CD4-positive, alpha-beta T cell (primary cell): Measurements from ENCODE around the gene TLR6. TPM values are rescaled to one million over a fixed set of nuclear protein-coding genes. Genes with fewer than 3 reads are reported as not detected.

Experiments used
- ATAC-seq: fragments of 200-7000 bp; cut with Tn5 transposase; one replicate; pipeline ENCODE4 v1.10.0; 2022; ENCODE audit warnings: mild to moderate bottlenecking; ENCODE audit not compliant: poor library complexity
- CTCF ChIA-PET: fragments of 350-600 bp; sonication (Branson Sonifier 250); formaldehyde crosslinking; loops from one replicate; lab custom pipeline; 2021; ENCODE audit warnings: antibody characterized with exemption, inconsistent platforms; lab: Charles Lee
- POLR2A ChIA-PET: fragments of 350-600 bp; sonication (Branson Sonifier 250); formaldehyde crosslinking; loops from one replicate; lab custom pipeline; 2021; ENCODE audit warnings: antibody characterized with exemption, inconsistent platforms; lab: Charles Lee
- DNase-seq, 14 experiments: peaks; one replicate each; pipeline ENCODE4 v3.0.0-alpha.2; 2013 to 2020; ENCODE audit warnings: mixed read lengths in 2 of 14
- H3K27ac ChIP-seq, 2 donors: one replicate each; pipeline versions ENCODE4 v1.5.1 to v1.7.0; 2013; ENCODE audit warnings: low read length in 2 of 2, low read depth in 1 of 2, mild to moderate bottlenecking in 1 of 2
- H3K27me3 ChIP-seq, 2 experiments: 1 replicate in 1 of 2; 2 replicates in 1 of 2; pipeline versions ENCODE4 v1.6.1 to v1.7.0; 2013; ENCODE audit warnings: low read length in 2 of 2, control low read depth in 1 of 2, mild to moderate bottlenecking in 1 of 2, moderate library complexity in 1 of 2; ENCODE audit not compliant: insufficient read depth in 2 of 2, control insufficient read depth in 1 of 2
- H3K36me3 ChIP-seq: one replicate; pipeline ENCODE4 v1.6.1; 2013; ENCODE audit warnings: low read length, control low read depth; ENCODE audit not compliant: insufficient read depth
- H3K4me1 ChIP-seq: one replicate; pipeline ENCODE4 v1.6.1; 2013; ENCODE audit warnings: low read length, control low read depth; ENCODE audit not compliant: insufficient read depth
- H3K4me3 ChIP-seq: one replicate; pipeline ENCODE4 v1.5.1; 2013; ENCODE audit warnings: mild to moderate bottlenecking, low read length, moderate library complexity
- H3K9me3 ChIP-seq, 2 experiments: 1 replicate in 1 of 2; 2 replicates in 1 of 2; pipeline versions ENCODE4 v1.6.1 to v1.7.0; 2013; ENCODE audit warnings: low read length in 2 of 2, mild to moderate bottlenecking in 2 of 2, control low read depth in 1 of 2, moderate library complexity in 1 of 2; ENCODE audit not compliant: control insufficient read depth in 1 of 2, insufficient read depth in 1 of 2
- H3K27ac Mint-ChIP-seq: one replicate; pipeline ENCODE4 v1.8.0; 2020; ENCODE audit warnings: mixed read lengths
- H3K27me3 Mint-ChIP-seq: one replicate; pipeline ENCODE4 v1.8.0; 2021; ENCODE audit warnings: mixed read lengths
- H3K36me3 Mint-ChIP-seq: one replicate; pipeline ENCODE4 v1.8.0; 2021; ENCODE audit warnings: low read depth, mixed read lengths
- H3K4me1 Mint-ChIP-seq: one replicate; pipeline ENCODE4 v1.8.0; 2021; ENCODE audit warnings: low read depth, mixed read lengths
- H3K4me3 Mint-ChIP-seq: one replicate; pipeline ENCODE4 v1.8.0; 2020; ENCODE audit warnings: mild to moderate bottlenecking, mixed read lengths
- H3K9me3 Mint-ChIP-seq: one replicate; pipeline ENCODE4 v1.8.0; 2020; ENCODE audit warnings: mixed read lengths
- intact Hi-C, 2 experiments: fragments of 100-400 bp; cut with DNase I in 1 of 2; cut with micrococcal nuclease in 1 of 2; formaldehyde crosslinking; loops; one replicate each; pipeline versions ENCODE4 v1.15.1 to v1.9.0; 2023 to 2025; cut with DNase I, micrococcal nuclease
- total RNA-seq, 174 experiments: library from RNA in 2 of 174; stranded (reverse) in 2 of 174; gene quantifications; one replicate each; pipeline ENCODE4 v1.2.3 and lab custom pipeline; 2021 to 2026
- TF ChIP-seq, protein P1 (sequence below): fragments of 200-600 bp; IDR thresholded peaks from one replicate; pipeline ENCODE4 v1.8.0; 2022; ENCODE audit warnings: antibody characterized with exemption, mild to moderate bottlenecking

Gene TLR6
- total RNA-seq, 2 experiments from 2014 or later, result 0.69 to 1.3 TPM

DNA sequence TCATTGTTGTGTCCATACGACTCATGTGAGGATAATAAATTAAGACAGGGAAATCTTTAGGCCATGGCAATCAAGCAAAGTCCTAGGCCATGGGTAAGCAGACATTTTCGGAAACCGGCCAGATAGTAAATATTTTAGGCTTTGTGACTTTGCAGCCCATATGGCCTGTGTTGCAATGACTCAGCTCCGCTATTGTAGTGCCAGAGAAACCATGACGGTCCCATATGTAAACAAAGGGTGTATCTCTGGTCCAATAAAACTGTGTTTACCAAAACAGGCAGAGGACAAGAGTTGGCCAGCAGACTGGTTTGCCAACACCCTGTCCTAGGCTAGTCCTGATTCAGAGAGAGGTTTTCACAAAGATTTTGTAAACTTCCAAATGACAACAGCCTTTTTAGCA, 16.0 kb upstream of the TLR6 start:
- peaks cover 0 to 5% of the 10 kb centered on the region in 2 experiments for H3K27me3 ChIP-seq
- ATAC-seq, result no peak
- H3K36me3 ChIP-seq, result no peaks in the 10 kb centered on the region
- intact Hi-C loops, result no loop called here
- H3K9me3 Mint-ChIP-seq, result no peaks in the 10 kb centered on the region
- POLR2A ChIA-PET, result no interaction called here
- no peaks in the 10 kb centered on the region for H3K36me3 Mint-ChIP-seq
- no peaks in the 10 kb centered on the region for H3K9me3 ChIP-seq
- H3K4me1 Mint-ChIP-seq, result peaks cover 7% of the 10 kb centered on the region
- DNase-seq, result no peak
- H3K4me1 ChIP-seq, result peaks cover 7% of the 10 kb centered on the region
- CTCF ChIA-PET, result no interaction called here
- no peak overlapping the region for H3K4me3 ChIP-seq
- H3K27me3 Mint-ChIP-seq, result peaks cover 17% of the 10 kb centered on the region
- TF ChIP-seq, protein P1, sequence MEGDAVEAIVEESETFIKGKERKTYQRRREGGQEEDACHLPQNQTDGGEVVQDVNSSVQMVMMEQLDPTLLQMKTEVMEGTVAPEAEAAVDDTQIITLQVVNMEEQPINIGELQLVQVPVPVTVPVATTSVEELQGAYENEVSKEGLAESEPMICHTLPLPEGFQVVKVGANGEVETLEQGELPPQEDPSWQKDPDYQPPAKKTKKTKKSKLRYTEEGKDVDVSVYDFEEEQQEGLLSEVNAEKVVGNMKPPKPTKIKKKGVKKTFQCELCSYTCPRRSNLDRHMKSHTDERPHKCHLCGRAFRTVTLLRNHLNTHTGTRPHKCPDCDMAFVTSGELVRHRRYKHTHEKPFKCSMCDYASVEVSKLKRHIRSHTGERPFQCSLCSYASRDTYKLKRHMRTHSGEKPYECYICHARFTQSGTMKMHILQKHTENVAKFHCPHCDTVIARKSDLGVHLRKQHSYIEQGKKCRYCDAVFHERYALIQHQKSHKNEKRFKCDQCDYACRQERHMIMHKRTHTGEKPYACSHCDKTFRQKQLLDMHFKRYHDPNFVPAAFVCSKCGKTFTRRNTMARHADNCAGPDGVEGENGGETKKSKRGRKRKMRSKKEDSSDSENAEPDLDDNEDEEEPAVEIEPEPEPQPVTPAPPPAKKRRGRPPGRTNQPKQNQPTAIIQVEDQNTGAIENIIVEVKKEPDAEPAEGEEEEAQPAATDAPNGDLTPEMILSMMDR, result no peak
- no peak overlapping the region for H3K4me3 Mint-ChIP-seq
- H3K27ac ChIP-seq, result no peak overlapping the region
- H3K27ac Mint-ChIP-seq, result no peak overlapping the region

DNA sequence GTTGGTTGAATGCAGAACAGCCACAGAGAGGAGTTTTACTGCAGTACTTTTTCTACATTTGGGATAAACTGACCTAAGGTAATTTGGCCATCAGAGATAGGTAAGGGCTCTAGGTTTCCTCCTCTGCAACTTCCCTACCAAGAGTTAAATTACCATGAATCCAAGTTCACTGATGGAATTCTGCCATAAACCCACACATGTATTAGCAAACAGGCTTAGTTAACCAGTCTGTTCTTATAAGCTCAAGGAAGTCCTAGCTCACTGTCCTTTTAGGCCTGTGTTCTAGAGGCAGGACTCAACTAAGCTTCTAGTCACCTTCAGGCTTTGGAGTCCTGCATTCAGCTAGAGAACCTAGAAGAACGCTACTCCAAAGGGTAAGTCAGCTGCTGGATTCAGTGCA, 15.0 kb upstream of the TLR6 start:
- H3K9me3 ChIP-seq, result no peaks in the 10 kb centered on the region
- ChIA-PET POLR2A (no interaction called here), CTCF (no interaction called here)
- no peak overlapping the region for H3K4me3 ChIP-seq
- no peak overlapping the region for H3K4me3 Mint-ChIP-seq
- no peaks in the 10 kb centered on the region for H3K36me3 Mint-ChIP-seq
- no peaks in the 10 kb centered on the region for H3K36me3 ChIP-seq
- ATAC-seq, result no peak
- H3K27me3 ChIP-seq, result peaks cover 5% of the 10 kb centered on the region in 2 experiments
- peaks cover 13% of the 10 kb centered on the region for H3K4me1 Mint-ChIP-seq
- no peaks in the 10 kb centered on the region for H3K9me3 Mint-ChIP-seq
- no peak overlapping the region for H3K27ac ChIP-seq
- peaks cover 11% of the 10 kb centered on the region for H3K4me1 ChIP-seq
- intact Hi-C loops, result no loop called here
- H3K27ac Mint-ChIP-seq, result no peak overlapping the region
- DNase-seq, result no peak
- H3K27me3 Mint-ChIP-seq, result peaks cover 24% of the 10 kb centered on the region
- TF ChIP-seq, protein P1, result no peak

DNA sequence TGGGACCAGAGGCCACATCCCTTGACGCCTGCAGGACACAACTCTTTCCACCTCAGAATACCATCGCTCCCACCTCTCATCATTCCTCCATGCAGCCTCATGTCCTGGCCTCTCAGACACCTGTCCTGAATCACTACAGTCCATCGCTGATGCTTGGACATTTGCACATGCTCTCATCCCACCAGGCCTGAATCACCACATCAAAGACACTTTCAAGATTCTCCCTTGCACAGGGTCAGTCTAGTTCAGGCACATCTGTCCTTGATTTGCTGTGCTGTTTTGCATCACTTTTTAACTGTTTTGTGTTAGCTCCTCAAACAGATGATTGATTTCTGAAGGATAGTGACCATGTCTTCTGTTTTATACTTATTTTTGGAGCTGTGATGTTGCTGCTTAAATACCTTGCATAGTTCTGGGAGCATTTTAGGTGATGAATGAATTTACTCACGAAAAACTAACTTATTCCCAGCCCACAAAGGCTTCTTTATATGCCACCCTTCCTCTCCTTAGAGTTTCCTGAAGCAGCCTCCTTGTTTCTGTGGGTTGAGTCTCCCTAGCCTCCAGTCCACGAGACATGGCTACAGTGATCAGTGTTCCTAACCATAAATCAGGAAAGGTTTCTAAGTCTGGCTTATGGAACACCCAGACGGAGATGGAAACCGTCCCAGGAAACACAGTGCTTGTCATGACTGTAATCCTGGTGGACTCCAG, 13.6 kb upstream of the TLR6 start:
- Mint-ChIP-seq H3K36me3 (no peaks in the 10 kb centered on the region), H3K27me3 (peaks cover 25% of the 10 kb centered on the region), H3K4me1 (peaks cover 18% of the 10 kb centered on the region), H3K27ac (no peak overlapping the region), H3K9me3 (no peaks in the 10 kb centered on the region), H3K4me3 (no peak overlapping the region)
- Histone ChIP-seq H3K36me3 (no peaks in the 10 kb centered on the region), H3K27me3 (peaks cover 5% of the 10 kb centered on the region in 2 experiments), H3K4me3 (no peak overlapping the region), H3K9me3 (no peaks in the 10 kb centered on the region), H3K27ac (no peak overlapping the region), H3K4me1 (peaks cover 16% of the 10 kb centered on the region)
- CTCF ChIA-PET, result no interaction called here
- no peak for ATAC-seq
- POLR2A ChIA-PET, result no interaction called here
- no peak for DNase-seq
- TF ChIP-seq, protein P1, result no peak
- intact Hi-C loops, result no loop called here
